ENCODE measurements around the gene NUMB.

DNA sequence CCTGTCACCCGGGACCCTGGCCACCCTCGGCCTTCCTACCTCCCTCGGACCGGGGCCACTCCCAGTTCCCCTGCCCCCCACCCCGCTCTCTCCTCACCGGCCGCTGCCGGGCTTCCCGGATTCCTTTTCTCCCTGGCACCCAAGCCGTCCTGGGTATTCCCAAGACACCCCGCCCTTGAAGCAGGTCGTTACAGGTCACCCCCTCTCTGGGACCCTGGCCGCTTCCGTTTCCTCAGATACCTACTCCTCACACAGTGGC, 493 bp downstream of the NUMB start:
- TF ChIP-seq POLR2A (IDR thresholded peaks at IDR 0.05; ENCODE audit: low read depth, low read length) (no peak), POLR2AphosphoS5 (IDR thresholded peaks at IDR 0.05; ENCODE audit: low read depth, low read length) (no peak), TAF1 (IDR thresholded peaks at IDR 0.05; ENCODE audit: borderline replicate concordance, low read depth, low read length) (no peak)
